Stimulated activated CD8-positive, alpha-beta memory T cell treated with anti-CD3 and anti-CD28 coated beads, Interleukin-15, amount 100 ng/mL, for 4 hours (primary cell): ENCODE results near the gene ZSCAN5A.
"Not testable (repeated sequence)": the region's sequence is repeated elsewhere in the genome, so short reads cannot be mapped to it uniquely, and the experiment has no call there.

Source experiments
- DNase-seq, 2 donors: peaks; one replicate each; pipeline ENCODE4 v3.0.0-alpha.2; 2020; ENCODE audit warnings: low read depth in 2 of 2

Gene ZSCAN5A

GRCh38 chr19:56271151-56271550 is 43.5 kb downstream of the ZSCAN5A start:
- DNase-seq: no peak

GRCh38 chr19:56270676-56271075 is 44.0 kb downstream of the ZSCAN5A start:
- DNase-seq: no peak

DNA sequence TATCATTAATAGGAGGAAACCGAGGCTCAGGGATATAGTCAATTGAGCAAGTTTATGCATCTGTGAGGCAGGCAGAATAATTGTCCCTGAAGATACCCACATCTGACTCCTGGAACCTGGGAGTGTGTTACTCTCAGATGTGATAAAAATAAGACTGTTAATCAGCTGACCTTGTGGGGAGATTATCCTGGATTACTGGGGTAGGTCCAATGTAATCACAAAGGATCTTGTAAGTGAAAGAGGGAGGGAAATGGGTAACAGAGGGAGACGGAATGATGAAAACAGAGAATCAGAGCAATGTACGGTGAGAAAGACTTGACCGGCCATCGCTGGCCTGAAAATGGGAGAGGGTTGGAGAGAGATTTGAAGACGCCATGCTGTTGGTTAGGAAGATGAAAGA is 45.3 kb downstream of the ZSCAN5A start:
- no peak for DNase-seq

DNA sequence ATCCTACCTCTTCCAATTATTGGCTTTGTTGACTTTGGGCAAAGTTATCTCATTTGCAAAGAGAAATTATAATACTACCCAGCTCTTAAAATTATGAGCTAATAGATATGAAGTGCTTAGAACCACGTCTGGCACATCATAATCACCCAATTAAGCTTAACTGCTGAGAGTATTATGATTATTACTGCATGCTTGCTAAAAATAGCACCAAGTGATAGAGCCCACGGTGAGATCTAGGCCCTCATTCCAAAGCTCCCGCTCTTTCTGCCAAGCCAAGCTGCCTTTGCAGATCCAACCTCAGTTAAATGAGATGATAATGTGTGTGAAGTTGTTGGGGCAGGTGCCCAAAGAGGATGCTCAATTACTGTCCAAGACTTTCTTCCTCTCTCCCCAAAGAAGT is 48.6 kb downstream of the ZSCAN5A start:
- no peak for DNase-seq

- no peak for DNase-seq
Measured at GRCh38 chr19:56263319-56263718, 51.3 kb downstream of the ZSCAN5A start.

DNA sequence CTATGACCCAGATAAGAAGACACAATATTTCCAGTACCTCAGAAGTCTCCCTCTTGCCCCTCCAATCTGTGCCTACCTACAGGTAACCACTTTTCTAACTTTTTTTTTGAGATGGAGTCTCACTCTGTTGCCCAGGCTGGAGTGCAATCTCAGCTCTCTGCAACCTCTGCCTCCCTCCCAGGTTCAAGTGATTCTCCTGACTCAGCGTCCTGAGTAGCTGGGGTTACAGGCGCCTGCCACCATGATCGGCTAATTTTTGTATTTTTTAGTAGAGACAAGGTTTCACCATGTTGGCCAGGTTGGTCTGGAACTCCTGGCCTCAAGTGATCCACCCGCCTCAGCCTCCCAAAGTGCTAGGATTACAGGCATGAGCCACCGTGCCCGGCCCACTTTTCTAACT is 52.7 kb downstream of the ZSCAN5A start:
- not testable (repeated sequence) for DNase-seq

DNA sequence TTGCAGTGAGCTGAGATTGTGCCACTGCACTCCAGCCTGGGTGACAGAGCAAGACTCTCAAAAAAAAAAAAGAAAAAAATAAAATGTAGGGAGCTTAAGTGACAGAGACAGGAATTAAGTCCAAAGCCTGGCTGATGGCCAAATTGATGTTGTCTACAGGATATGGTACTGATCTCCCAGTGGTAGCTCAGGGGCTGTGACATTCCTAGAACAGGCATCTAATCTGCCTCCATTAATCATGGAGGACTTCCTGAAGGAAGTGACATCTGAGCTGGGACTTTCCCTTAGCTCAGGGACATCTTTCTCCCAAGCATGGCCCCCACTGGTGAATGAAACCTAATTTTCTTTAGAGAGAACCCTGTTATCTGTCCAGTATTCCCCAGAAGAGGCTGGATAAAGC is 53.5 kb downstream of the ZSCAN5A start:
- no peak for DNase-seq

DNA sequence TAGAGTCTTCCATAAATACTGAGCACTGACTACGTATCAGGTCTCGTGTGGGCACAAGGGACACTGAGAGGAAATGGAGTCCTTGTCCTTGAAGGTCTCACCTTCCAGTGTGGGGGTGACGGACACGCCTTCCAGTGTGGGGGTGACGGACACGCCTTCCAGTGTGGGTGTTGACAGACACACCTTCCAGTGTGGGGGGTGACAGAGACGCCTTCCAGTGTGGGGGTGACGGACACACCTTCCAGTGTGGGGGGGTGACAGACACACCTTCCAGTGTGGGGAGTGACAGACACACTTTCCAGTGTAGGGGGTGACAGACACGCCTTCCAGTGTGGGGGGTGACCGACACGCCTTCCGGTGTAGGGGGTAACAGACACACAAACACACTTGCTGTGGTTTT is 56.4 kb downstream of the ZSCAN5A start:
- DNase-seq: no peak

- DNase-seq: no peak
Measured at GRCh38 chr19:56253737-56254136, 60.9 kb downstream of the ZSCAN5A start.

- peak; percentile 21 to 22 for DNase-seq
Measured at GRCh38 chr19:56252699-56253422, 61.8 kb downstream of the ZSCAN5A start.

- not testable (repeated sequence) for DNase-seq
Measured at GRCh38 chr19:56248736-56249338, 65.8 kb downstream of the ZSCAN5A start.

DNA sequence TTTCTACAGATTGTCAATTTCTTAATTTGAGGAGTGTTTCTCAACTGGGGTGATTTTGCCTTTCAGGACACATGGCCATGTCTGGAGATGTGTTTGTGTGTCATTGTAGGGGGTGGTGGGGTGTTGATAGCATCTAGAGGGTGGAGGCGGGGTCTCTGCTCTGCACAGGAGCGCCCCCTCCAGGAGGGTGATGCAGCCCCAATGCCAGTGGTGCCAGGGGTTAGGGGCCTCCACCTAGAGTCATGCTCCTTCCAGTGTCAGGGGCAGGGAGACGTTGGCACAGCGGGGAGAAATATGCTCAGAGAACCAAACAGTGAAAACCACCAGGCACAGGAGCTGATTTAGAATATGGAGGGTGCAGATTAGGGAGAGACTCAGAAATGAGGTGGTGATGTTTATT is 68.9 kb downstream of the ZSCAN5A start:
- not testable (repeated sequence) for DNase-seq

GRCh38 chr19:56245121-56245740 is 69.4 kb downstream of the ZSCAN5A start:
- no peak for DNase-seq

GRCh38 chr19:56223481-56223880 is 91.2 kb downstream of the ZSCAN5A start:
- DNase-seq: no peak

GRCh38 chr19:56222901-56223300 is 91.7 kb downstream of the ZSCAN5A start:
- DNase-seq: no peak

DNA sequence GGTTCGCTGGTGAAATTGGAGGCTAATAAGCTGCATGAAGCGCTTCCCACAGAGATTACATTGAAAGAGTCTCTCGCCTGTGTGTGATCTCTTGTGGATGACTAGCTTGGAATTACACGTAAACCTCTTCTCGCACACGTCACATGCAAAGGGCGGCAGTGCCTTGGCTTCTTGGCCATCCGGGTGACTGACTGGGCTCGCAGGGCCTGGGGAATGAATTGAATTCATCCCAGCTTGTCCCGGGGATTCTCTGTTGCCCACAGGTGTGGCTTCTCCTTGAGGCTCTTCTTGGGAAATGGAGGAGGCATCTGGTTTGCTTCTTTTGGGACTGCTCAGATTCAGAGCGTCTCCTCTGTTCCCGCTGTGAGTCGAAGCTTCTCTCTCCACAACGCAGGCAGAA is 92.8 kb downstream of the ZSCAN5A start:
- no peak for DNase-seq

GRCh38 chr19:56221442-56221841 is 93.2 kb downstream of the ZSCAN5A start:
- DNase-seq: not testable (repeated sequence)

DNA sequence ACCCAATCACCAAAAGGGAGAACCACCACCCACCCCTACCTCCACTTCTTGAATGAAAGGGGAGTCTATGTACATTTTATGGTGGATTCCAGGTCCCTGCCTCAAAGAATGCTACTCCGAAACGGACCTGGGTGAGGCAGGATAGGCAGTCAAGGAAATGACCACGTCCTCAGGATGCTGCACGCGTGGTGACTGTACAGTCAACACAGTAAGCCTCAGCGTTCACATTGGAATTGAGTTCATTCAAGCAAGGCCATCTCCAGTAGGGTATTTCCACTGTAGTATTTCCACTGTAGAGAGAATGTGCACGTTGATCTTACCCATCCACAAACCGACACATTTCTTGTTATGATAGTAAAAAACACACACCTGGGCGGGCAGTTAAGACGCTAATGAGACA is 95.7 kb downstream of the ZSCAN5A start:
- DNase-seq: no peak

DNA sequence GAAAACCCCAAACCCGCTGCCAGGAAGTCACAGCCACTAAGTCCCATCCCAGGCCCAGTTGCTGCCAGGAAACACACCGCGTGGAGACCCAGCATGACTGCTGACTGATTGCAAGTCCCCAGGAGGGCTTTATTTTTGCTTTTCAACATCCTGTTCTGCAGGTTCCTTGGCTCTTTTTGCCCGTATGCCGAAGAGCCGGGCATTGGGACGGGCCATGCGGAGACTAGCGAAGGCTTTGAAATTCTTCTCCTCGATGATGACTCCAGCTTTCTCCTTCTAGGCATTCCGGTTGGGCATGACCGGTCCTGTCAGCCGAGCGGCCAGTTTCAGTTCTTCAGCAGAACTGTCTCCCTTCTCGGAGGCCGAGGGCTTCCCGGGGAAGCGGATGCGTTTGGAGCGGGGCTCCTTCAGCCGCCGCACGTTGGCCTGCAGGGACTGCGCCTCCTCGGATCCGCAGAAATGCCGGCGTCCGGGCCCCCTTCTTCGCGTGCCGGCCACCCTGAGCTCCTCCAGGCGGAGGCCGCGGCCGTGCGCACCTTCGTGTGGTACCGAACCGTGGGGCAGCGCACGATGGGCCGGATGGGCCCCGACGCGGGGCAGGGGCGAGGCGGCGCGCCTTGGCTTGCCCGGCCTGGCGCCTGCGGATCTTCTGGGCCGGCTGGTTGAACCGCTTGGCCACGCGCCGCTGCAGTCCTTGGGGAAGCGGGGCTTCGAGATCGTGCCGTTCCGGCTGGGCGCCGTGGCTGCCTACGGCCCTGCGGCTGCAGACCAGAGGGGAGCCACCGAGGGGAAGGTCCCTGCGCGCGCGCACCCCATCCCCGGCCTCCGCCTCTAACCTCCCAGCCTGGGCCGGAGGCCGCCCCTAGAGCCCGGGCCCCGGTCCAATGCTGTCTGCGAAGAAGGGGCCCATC is 97.3 kb downstream of the ZSCAN5A start:
- DNase-seq: no peak

DNA sequence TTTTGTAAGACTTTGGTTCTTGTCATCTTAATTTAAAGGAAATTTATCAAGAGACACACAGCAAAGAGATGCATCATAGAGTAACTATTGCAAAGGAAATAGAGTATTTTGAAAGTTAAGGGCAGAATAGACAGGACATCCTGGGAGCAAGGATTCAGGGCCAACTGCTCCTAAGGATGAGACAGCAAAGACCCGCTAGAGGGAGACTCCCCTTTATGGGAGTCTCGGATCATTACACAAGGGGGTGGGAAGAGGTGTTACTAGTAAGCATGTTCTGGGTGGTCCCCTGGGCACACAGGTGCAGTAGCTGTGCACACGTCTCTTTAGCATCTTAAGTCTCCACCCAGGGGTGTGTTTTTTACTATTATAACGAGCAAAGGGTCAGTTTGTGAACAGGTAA is 102.9 kb downstream of the ZSCAN5A start:
- DNase-seq: no peak

DNA sequence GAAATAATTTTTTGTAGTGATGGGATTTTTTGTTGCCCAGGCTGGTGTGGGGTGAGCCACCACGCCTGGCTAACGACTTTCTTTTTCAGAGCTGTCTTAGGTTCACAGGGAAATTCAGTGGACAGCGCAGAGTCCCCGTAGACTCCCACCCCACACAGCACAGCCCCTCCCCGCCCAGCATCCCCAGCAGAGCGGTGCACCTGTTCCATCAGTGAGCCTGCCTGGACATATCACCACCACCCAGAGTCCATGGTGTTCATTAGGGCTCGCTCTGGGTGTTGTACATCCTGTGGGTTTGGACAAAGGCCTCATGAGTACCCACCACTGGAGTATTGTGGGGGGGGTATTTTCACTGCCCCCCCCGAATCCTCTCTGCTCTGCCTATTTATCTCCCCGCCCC is 104.6 kb downstream of the ZSCAN5A start:
- not testable (repeated sequence) for DNase-seq

GRCh38 chr19:56209091-56209490 is 105.5 kb downstream of the ZSCAN5A start:
- DNase-seq: no peak
